Mucosa of stomach (tissue), 1 donor: Measurements from ENCODE around the gene ZBTB16.

Source experiments
- H3K27me3 ChIP-seq: one replicate; pipeline ENCODE4 v1.7.0; 2013; ENCODE audit warnings: mild to moderate bottlenecking, low read length; ENCODE audit not compliant: control insufficient read depth, insufficient read depth
- H3K36me3 ChIP-seq: one replicate; pipeline ENCODE4 v1.7.0; 2013; ENCODE audit warnings: low read length; ENCODE audit not compliant: control insufficient read depth, insufficient read depth
- H3K4me1 ChIP-seq: one replicate; pipeline ENCODE4 v1.7.0; 2013; ENCODE audit warnings: mild to moderate bottlenecking, low read length; ENCODE audit not compliant: control insufficient read depth, insufficient read depth
- H3K4me3 ChIP-seq: one replicate; pipeline ENCODE4 v1.7.0; 2013; ENCODE audit warnings: low read length
- H3K9ac ChIP-seq: one replicate; pipeline ENCODE4 v1.7.0; 2013; ENCODE audit warnings: mild to moderate bottlenecking, low read length, moderate library complexity
- H3K9me3 ChIP-seq: one replicate; pipeline ENCODE4 v1.7.0; 2013; ENCODE audit warnings: mild to moderate bottlenecking, low read length, moderate library complexity; ENCODE audit not compliant: control insufficient read depth
- donor health status: Pancreatic carcinoma.

Gene ZBTB16

DNA sequence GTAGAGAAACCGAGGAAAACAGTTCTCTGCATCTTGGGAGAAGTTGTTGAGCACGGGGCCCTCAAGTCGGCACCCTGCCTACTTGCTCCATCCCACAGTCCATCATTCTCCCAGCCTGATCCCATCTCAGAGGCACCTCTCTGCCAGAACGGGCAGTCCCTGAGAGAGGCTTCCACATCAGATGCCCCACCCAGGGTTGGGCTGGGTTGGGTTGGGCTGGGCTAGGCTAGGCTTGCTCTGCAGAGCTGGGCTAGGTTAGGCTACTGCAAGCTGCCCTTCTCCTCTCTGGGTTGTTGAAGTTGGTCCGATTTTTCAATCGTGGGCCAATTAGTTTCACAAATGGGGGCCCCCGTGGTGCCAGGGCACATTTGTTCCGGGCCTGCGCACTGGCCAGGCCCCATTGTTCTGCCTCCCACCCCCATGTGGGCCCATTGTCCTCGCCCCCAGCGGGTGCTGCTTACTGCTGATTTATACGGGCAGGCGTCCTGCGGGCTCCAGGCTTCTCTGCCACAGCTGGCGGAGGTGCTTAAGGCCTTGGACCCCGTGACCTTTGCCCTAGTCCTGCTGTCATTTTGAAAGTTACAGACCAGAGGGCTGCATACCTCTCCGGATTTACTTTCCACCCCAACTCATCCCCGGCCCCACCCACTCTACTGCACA lies 173.0 kb downstream of the ZBTB16 start:
- no peak overlapping the region for H3K4me3 ChIP-seq

DNA sequence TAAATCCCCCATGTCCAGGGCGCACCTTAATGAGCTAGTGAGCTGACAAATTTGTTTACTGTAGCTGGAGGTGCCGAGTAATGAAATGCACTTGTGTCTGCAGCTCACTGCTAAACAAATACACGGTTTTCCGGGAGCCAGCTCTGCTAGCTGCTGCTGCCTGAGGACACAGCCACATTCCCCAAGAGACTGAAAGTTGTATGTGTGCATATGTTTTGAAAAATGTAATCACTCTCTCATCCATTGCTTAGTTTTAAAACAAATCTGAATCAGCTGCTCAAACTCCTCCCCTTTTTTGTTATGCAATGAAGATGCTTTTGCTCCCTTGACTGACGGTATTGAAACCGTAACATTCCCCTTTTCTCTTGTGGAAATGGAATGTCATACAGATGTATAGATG lies 174.2 kb downstream of the ZBTB16 start:
- no peaks in the 10 kb centered on the region for H3K4me1 ChIP-seq
- H3K9me3 ChIP-seq: no peaks in the 10 kb centered on the region
- H3K9ac ChIP-seq: no peak overlapping the region
- no peaks in the 10 kb centered on the region for H3K27me3 ChIP-seq
- H3K4me3 ChIP-seq: no peak overlapping the region
- H3K36me3 ChIP-seq: no peaks in the 10 kb centered on the region

More for the DNA sequence above, 173.0 kb downstream of the ZBTB16 start:
- Histone ChIP-seq H3K9me3 (no peaks in the 10 kb centered on the region), H3K9ac (no peak overlapping the region), H3K4me1 (no peaks in the 10 kb centered on the region), H3K36me3 (no peaks in the 10 kb centered on the region), H3K27me3 (no peaks in the 10 kb centered on the region)

DNA sequence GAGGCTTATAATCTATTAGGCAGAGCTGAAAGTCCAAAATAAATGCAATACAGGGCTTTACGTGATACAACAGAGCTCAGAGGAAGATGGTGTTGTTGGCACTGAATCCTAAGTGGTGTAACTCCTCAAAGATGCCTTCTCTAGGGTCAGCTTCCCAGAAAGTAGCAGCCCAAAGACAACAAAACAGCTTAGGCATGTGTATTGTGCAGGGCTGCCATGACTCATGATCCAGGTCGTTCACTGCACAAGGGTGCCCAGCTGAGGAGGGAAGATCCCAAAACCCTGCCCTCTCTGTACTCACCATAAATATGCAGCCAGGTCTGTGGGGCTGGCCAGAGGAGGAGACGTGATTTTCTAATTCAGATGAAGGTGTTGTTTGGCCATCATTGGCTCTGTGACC lies 177.3 kb downstream of the ZBTB16 start:
- Histone ChIP-seq H3K4me1 (no peaks in the 10 kb centered on the region), H3K4me3 (no peak overlapping the region), H3K27me3 (no peaks in the 10 kb centered on the region), H3K9me3 (no peaks in the 10 kb centered on the region), H3K36me3 (no peaks in the 10 kb centered on the region), H3K9ac (no peak overlapping the region)

DNA sequence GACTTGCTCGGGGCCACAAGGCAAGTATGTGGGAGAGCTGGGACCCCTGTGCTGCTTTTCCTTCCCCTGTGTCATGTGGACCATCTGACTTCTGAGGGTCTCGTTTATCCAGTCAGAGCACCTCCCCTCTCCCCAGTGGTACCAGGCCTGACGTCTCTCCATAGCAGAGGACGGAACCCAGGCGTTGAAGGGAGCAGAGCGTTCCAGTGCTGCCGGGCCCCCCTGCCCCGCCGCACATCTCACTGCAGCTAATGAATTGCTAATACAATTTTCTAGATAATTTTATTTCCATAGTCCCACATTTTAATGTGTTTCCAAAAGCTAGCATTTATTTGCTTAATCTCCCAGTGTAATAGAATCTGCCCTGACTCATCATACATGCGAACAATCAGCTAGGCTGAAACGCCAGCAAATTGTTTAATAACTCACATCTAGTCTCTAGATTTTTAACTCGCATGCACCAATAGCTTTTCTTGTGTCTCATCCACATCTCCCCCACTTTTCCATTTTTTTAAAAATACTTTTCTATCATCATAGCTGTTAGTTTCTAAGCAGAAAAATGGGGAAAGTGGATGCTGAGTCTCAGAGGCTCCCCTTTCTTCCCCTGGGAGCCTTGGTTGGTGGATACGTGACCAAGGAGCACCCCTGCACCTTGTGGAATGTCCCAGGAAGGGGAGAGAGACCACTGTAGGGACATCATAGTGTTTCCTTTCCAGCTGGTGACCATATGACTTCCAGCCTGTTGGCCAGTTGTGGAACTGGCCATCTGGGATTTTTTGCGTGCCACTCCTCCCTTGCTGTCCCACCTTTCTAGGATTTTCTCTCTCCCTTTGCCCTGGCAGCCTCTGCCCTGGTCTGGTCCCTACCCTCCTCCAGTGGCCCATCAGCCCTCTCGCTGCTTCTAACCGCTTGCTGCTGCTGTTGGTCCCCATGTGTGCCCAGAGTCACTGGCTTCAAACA lies 178.1 kb downstream of the ZBTB16 start:
- H3K27me3 ChIP-seq: no peaks in the 10 kb centered on the region
- no peaks in the 10 kb centered on the region for H3K4me1 ChIP-seq
- no peak overlapping the region for H3K4me3 ChIP-seq
- H3K9ac ChIP-seq: no peak overlapping the region
- H3K36me3 ChIP-seq: no peaks in the 10 kb centered on the region
- no peaks in the 10 kb centered on the region for H3K9me3 ChIP-seq

DNA sequence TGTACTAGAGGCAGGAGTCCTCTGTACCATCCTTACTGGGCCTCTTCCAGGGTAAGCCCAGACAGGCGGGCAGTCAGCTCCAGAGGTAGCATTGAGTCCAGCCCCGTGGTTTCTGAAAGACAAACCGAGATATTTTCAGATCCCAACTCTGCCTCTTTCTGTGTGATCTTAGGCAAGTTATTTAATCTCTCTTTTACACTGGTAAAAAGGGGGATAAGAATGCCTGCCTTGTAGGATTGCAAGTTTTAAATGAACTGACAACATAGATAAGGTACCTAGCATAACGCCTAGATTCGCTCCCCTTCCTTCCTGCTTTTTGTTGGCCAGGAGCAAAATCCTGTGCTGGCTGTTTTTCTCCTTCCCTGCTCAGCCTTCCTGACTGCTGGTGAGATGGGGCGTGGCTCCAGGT lies 180.2 kb downstream of the ZBTB16 start:
- Histone ChIP-seq H3K4me3 (no peak overlapping the region), H3K36me3 (no peaks in the 10 kb centered on the region), H3K9me3 (no peaks in the 10 kb centered on the region), H3K27me3 (no peaks in the 10 kb centered on the region), H3K9ac (no peak overlapping the region), H3K4me1 (no peaks in the 10 kb centered on the region)

DNA sequence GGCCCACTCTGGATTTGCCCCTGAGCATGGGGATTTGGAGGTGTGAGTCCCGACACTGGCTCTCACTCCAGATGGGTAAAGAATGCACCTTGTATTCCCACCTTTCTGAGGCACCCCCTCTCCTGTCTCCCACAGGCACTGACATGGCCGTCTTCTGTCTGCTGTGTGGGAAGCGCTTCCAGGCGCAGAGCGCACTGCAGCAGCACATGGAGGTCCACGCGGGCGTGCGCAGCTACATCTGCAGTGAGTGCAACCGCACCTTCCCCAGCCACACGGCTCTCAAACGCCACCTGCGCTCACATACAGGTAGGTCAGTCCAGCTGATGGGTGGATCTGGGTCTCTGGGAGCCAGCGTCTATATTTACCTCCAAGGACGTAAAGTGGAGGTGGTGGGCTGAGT lies 182.5 kb downstream of the ZBTB16 start:
- Histone ChIP-seq H3K9me3 (no peaks in the 10 kb centered on the region), H3K4me1 (no peaks in the 10 kb centered on the region), H3K27me3 (no peaks in the 10 kb centered on the region), H3K36me3 (no peaks in the 10 kb centered on the region), H3K4me3 (no peak overlapping the region), H3K9ac (no peak overlapping the region)

DNA sequence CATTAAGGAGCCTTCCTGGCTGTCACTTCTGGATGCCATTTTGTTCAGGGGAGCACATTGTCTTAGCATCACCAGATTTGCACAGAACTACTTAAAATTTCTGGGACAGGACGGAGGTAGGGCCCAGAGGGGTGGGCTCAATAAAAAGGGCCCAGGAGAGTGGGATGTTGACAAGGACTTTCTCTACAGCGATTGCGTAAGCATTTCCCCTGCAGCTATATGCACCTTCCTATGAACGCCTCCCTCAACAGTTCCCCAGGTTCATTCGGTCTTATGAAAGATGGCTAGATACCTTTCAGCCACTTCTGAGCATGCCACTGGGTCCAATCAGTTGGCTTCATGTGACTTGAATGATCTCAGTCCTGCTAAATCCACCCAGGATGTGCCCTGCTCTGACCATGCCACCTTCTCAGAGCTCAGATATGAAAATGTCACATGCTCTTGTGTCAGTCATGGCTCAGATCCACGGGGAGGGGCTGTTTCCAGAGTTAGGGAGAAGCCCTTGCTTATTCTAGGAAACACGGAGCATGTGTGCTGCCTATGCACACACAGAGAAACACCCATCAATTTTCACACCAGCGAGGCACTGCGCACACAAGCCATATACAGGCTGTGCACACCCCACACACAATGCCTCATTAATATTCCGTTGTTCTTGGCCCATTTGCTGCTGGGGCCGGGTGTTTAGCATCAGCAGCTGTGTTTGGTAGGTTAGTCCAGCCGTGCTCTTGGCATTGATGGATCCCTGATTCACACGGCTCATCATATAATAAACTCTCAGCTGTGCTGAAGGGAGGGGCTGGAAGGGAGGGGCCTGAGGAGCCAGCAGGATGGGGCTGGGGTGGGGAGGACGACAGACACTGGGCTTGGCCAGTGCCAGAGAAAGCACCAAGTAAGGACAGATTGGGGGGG lies 184.2 kb downstream of the ZBTB16 start:
- Histone ChIP-seq H3K4me1 (no peaks in the 10 kb centered on the region), H3K36me3 (no peaks in the 10 kb centered on the region), H3K9me3 (no peaks in the 10 kb centered on the region), H3K27me3 (no peaks in the 10 kb centered on the region), H3K4me3 (no peak overlapping the region), H3K9ac (no peak overlapping the region)

DNA sequence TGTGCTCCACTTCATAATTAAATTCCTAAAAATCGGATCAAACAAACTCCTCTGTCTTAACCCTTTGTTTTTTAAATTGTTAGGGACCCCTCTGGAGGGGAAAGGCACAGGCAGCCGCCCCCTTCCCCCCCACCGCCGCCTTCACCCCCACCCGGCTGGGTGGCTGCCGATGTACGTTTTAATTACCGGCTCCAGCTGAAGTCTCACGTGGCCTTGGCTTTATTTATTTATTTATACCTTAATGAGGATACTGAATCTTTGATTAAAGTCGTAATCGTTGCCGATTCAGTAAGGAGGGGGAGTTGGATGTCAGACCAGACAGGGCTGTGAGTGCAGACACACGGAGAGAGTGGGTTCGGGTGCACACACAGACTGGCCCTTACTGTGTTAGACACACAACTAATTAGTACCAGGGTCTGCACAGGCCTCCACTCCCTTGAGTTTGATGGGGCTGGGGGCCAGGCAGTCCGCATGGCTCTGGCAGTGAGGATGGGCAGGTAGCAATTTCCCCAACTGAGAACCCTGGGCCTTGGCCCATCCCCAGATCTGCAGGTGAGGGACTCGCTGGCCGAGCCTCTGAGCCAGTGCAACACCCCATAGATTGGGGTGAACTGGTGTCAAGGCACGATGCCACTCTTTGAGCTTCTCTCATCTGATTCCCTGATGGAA lies 185.3 kb downstream of the ZBTB16 start:
- Histone ChIP-seq H3K9ac (no peak overlapping the region), H3K9me3 (no peaks in the 10 kb centered on the region), H3K4me3 (no peak overlapping the region), H3K36me3 (no peaks in the 10 kb centered on the region), H3K27me3 (no peaks in the 10 kb centered on the region), H3K4me1 (no peaks in the 10 kb centered on the region)

DNA sequence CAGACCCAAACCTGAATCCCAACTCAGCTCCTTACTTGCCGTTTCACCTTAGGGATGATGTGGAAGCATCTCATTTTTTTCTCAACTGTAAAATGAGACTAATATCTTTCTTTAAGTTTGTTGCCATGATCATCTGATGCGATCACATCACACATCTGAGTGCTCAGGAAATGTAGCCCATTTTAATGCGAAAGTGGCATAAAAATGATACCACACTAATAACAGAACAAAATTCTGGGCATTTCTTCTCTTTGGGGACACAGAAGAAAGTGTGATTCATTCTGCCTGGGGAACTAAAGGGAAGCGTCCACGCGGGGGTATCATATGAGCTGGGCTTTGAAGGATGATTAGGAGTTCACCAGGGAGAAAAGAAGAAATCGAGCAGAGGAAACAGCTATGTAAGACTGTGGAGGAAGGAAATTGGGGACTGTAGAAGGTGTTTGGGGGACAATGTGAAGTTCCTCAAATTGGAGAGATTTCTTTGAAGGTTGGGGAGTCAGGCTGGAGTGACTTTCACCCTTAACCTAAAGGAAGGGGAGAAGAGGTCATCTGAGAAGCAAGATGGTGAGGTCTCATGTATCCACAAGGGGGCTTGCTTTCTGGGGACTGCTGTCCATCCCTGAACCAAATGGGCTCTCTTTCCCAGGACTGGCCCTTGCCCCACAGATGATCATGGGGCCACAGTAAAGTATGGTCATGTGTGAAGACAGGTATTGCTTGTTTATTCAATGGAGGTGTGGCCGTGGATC lies 187.0 kb downstream of the ZBTB16 start:
- no peaks in the 10 kb centered on the region for H3K9me3 ChIP-seq
- H3K4me1 ChIP-seq: no peaks in the 10 kb centered on the region
- H3K4me3 ChIP-seq: no peak overlapping the region
- H3K9ac ChIP-seq: no peak overlapping the region
- H3K27me3 ChIP-seq: no peaks in the 10 kb centered on the region
- no peaks in the 10 kb centered on the region for H3K36me3 ChIP-seq

DNA sequence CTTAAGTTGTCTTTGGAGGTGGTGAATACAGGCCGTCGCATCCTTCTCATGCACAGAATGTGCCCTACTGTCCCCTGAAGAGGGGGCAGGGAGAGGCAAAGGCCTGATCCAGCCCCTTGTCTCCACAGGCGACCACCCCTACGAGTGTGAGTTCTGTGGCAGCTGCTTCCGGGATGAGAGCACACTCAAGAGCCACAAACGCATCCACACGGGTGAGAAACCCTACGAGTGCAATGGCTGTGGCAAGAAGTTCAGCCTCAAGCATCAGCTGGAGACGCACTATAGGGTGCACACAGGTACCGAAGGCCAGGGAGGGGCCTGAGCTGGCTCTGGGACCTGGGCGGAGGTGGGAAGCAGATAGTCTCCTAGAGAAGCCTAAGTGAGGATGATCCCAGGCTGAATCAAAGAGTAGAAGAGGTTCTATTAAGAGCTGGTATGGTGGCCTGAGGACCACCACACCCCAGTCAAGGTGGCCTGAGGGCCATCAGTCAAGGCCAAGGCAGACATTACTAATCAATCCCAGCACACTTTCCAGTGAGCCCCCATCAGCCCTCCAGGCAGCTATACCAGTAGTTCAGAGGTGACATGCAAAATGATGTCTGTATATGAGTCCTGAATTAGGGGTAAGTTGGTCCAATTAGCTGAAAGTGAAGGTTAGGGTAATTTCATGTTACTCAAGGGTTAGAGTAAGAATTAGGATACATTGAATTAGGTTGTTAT lies 187.7 kb downstream of the ZBTB16 start:
- H3K9me3 ChIP-seq: no peaks in the 10 kb centered on the region
- H3K9ac ChIP-seq: no peak overlapping the region
- no peak overlapping the region for H3K4me3 ChIP-seq
- no peaks in the 10 kb centered on the region for H3K4me1 ChIP-seq
- no peaks in the 10 kb centered on the region for H3K36me3 ChIP-seq
- no peaks in the 10 kb centered on the region for H3K27me3 ChIP-seq
